Epithelial cell of proximal tubule (primary cell): Measurements from ENCODE around the gene TLR8. TPM values are rescaled to one million over a fixed set of nuclear protein-coding genes. Genes with fewer than 3 reads are reported as not detected.
A peak's percentile ranks its signal among the peaks of the same experiment; 100 is the strongest.

ENCODE experiments used
- DNase-seq: peaks from one replicate; pipeline ENCODE4 v3.0.0-alpha.2; 2011; ENCODE audit warnings: low read depth
- H3K4me3 ChIP-seq: 2 replicates; pipeline ENCODE4 v1.5.1; 2011; ENCODE audit warnings: low read depth, mild to moderate bottlenecking, low read length
- CTCF ChIP-seq: conservative IDR thresholded peaks from 2 replicates; pipeline ENCODE4 v1.5.1; 2012; ENCODE audit warnings: low read depth, mild to moderate bottlenecking, low read length
- total RNA-seq: library from RNA; depleted of rRNA; stranded (reverse); fragments of >200 nt; gene quantifications from 2 replicates; pipeline ENCODE4 v1.2.3, GENCODE V29; 2015

TLR8 gene
- total RNA-seq, 1 donor from 2014 or later: not detected

GRCh38 chrX:12949927-12950656, 43.7 kb downstream of the TLR8 start:
- no peak overlapping the region for H3K4me3 ChIP-seq
- TF ChIP-seq CTCF: no peak
- peak; percentile 61 for DNase-seq

GRCh38 chrX:12950851-12951594, 44.6 kb downstream of the TLR8 start:
- TF ChIP-seq CTCF: peak; percentile 23
- DNase-seq: no peak
- H3K4me3 ChIP-seq: no peak overlapping the region

- no peak for TF ChIP-seq CTCF
- no peak for DNase-seq
- no peak overlapping the region for H3K4me3 ChIP-seq
These were observed 45.2 kb downstream of the TLR8 start for GRCh38 chrX:12951595-12951975.

- no peak for TF ChIP-seq CTCF
- no peak for DNase-seq
- H3K4me3 ChIP-seq: no peak overlapping the region
These were observed 47.0 kb downstream of the TLR8 start for GRCh38 chrX:12953420-12953819.

- TF ChIP-seq CTCF: no peak
- no peak for DNase-seq
These were observed 48.0 kb downstream of the TLR8 start for GRCh38 chrX:12954376-12954775.

GRCh38 chrX:12954981-12955380, 48.6 kb downstream of the TLR8 start:
- TF ChIP-seq CTCF: no peak
- DNase-seq: no peak
- no peak overlapping the region for H3K4me3 ChIP-seq

More at GRCh38 chrX:12954376-12954775, 48.0 kb downstream of the TLR8 start:
- no peak overlapping the region for H3K4me3 ChIP-seq
